ENCODE results near the gene WWP2. TPM values are rescaled to one million over a fixed set of nuclear protein-coding genes. Genes with fewer than 3 reads are reported as not detected.

Gene WWP2
- total RNA-seq, 4 donors from 2014 or later: 23.4 to 32.8 (median 29.6) TPM

- Histone ChIP-seq H3K4me1 (no peaks in the 10 kb centered on the region), H3K9me3 (peaks cover 0 to 12% (median 0%) of the 10 kb centered on the region in 3 donors), H3K4me3 (no peak overlapping the region), H3K27ac (no peak overlapping the region), H3K36me3 (peaks cover 15 to 83% (median 18%) of the 10 kb centered on the region in 3 donors), H3K27me3 (no peaks in the 10 kb centered on the region)
- no peak for DNase-seq
- 91 to 95% methylated on average over 7 of the region's 7 CpGs for WGBS, 2 donors
- intact Hi-C loops (cut with DNase I): no loop called here
- no peak for TF ChIP-seq POLR2A (IDR thresholded peaks at IDR 0.05)
- no peak for TF ChIP-seq CTCF (IDR thresholded peaks at IDR 0.05)
These were observed 110.8 kb downstream of the WWP2 start for GRCh38 chr16:69872888-69873287.

- DNase-seq: no peak
- H3K36me3 ChIP-seq: peaks cover 15 to 92% (median 18%) of the 10 kb centered on the region in 3 donors
- intact Hi-C loops (cut with DNase I): no loop called here
- H3K4me3 ChIP-seq: no peak overlapping the region
- H3K4me1 ChIP-seq: no peaks in the 10 kb centered on the region
- H3K9me3 ChIP-seq: peaks cover 0 to 12% (median 0%) of the 10 kb centered on the region in 3 donors
- no peak for TF ChIP-seq CTCF (IDR thresholded peaks at IDR 0.05)
- TF ChIP-seq POLR2A (IDR thresholded peaks at IDR 0.05): no peak
- 94% methylated on average over 3 of the region's 3 CpGs for WGBS, 2 donors
- no peaks in the 10 kb centered on the region for H3K27me3 ChIP-seq
- no peak overlapping the region for H3K27ac ChIP-seq
These were observed 111.7 kb downstream of the WWP2 start for GRCh38 chr16:69873783-69874182.

- no peak for DNase-seq
- intact Hi-C loops (cut with DNase I): no loop called here
- no peaks in the 10 kb centered on the region for H3K27me3 ChIP-seq
- H3K4me3 ChIP-seq: no peak overlapping the region
- H3K9me3 ChIP-seq: peaks cover 0 to 12% (median 0%) of the 10 kb centered on the region in 3 donors
- WGBS, 2 donors: 79 to 89% methylated on average over 4 to 6 of the region's 8 CpGs
- H3K27ac ChIP-seq: no peak overlapping the region
- no peak for TF ChIP-seq CTCF (IDR thresholded peaks at IDR 0.05)
- no peak for TF ChIP-seq POLR2A (IDR thresholded peaks at IDR 0.05)
- H3K36me3 ChIP-seq: peaks cover 15 to 97% (median 18%) of the 10 kb centered on the region in 3 donors
- H3K4me1 ChIP-seq: no peaks in the 10 kb centered on the region
These were observed 112.1 kb downstream of the WWP2 start for GRCh38 chr16:69874271-69874670.

GRCh38 chr16:69880640-69881133, 118.6 kb downstream of the WWP2 start:
- TF ChIP-seq POLR2A (IDR thresholded peaks at IDR 0.05) (no peak), CTCF (IDR thresholded peaks at IDR 0.05) (no peak)
- 91 to 95% methylated on average over 10 of the region's 10 CpGs for WGBS, 2 donors
- H3K36me3 ChIP-seq: peaks cover 0 to 66% (median 6%) of the 10 kb centered on the region in 3 donors
- no peak overlapping the region for H3K4me3 ChIP-seq
- H3K9me3 ChIP-seq: peaks cover 0 to 12% (median 0%) of the 10 kb centered on the region in 3 donors
- intact Hi-C loops (cut with DNase I): no loop called here
- no peaks in the 10 kb centered on the region for H3K4me1 ChIP-seq
- H3K27me3 ChIP-seq: no peaks in the 10 kb centered on the region
- no peak for DNase-seq
- H3K27ac ChIP-seq: no peak overlapping the region

- Histone ChIP-seq H3K4me1 (no peaks in the 10 kb centered on the region), H3K27me3 (no peaks in the 10 kb centered on the region), H3K4me3 (no peak overlapping the region), H3K36me3 (peaks cover 0 to 61% (median 4%) of the 10 kb centered on the region in 3 donors), H3K27ac (no peak overlapping the region), H3K9me3 (peaks cover 0 to 12% (median 0%) of the 10 kb centered on the region in 3 donors)
- WGBS, 2 donors: 91 to 98% methylated on average over 4 of the region's 4 CpGs
- intact Hi-C loops (cut with DNase I): no loop called here
- no peak for DNase-seq
- no peak for TF ChIP-seq CTCF (IDR thresholded peaks at IDR 0.05)
- TF ChIP-seq POLR2A (IDR thresholded peaks at IDR 0.05): no peak
These were observed 119.0 kb downstream of the WWP2 start for GRCh38 chr16:69881141-69881540.

All from esophagus squamous epithelium (tissue), 5 donors.